Naive thymus-derived CD8-positive, alpha-beta T cell (primary cell): ENCODE data around the gene ADAMTS8. TPM values are rescaled to one million over a fixed set of nuclear protein-coding genes. Genes with fewer than 3 reads are reported as not detected.
A peak's percentile ranks its signal among the peaks of the same experiment; 100 is the strongest.
"Not testable (repeated sequence)": the region's sequence is repeated elsewhere in the genome, so short reads cannot be mapped to it uniquely, and the experiment has no call there.

Source experiments
- ATAC-seq, 2 donors: fragments of 150-1000 bp; cut with Tn5 transposase in 1 of 2; sonication (Bioruptor Pico), chemical (Tn5 transposase) in 1 of 2; 1 replicate in 1 of 2; 2 replicates in 1 of 2; pipeline ENCODE4 v1.10.0; 2021; ENCODE audit warnings: mild to moderate bottlenecking in 2 of 2, moderate library complexity in 2 of 2
- POLR2A ChIA-PET: fragments of 350-600 bp; sonication (Branson Sonifier 250); formaldehyde crosslinking; loops from one replicate; lab custom pipeline; 2021; ENCODE audit warnings: antibody characterized with exemption; lab: Charles Lee
- DNase-seq, 10 donors: peaks; one replicate each; pipeline versions ENCODE4 v3.0.0 to v3.0.0-alpha.2; 2020 to 2022
- H3K27ac Mint-ChIP-seq, 10 donors: one replicate each; pipeline ENCODE4 v1.8.0; 2020 to 2022; ENCODE audit warnings: mild to moderate bottlenecking in 10 of 10, mixed read lengths in 10 of 10, moderate library complexity in 4 of 10, inconsistent platforms in 1 of 10
- H3K27me3 Mint-ChIP-seq, 5 donors: one replicate each; pipeline ENCODE4 v1.8.0; 2021 to 2022; ENCODE audit warnings: mixed read lengths in 5 of 5
- H3K36me3 Mint-ChIP-seq, 3 donors: one replicate each; pipeline ENCODE4 v1.8.0; 2020 to 2022; ENCODE audit warnings: mixed read lengths in 3 of 3, mild to moderate bottlenecking in 2 of 3, inconsistent platforms in 1 of 3
- H3K4me1 Mint-ChIP-seq, 4 donors: one replicate each; pipeline ENCODE4 v1.8.0; 2021 to 2022; ENCODE audit warnings: mixed read lengths in 4 of 4
- H3K4me3 Mint-ChIP-seq, 10 donors: one replicate each; pipeline ENCODE4 v1.8.0; 2020 to 2022; ENCODE audit warnings: mild to moderate bottlenecking in 10 of 10, mixed read lengths in 10 of 10, moderate library complexity in 6 of 10, inconsistent platforms in 1 of 10
- H3K9me3 Mint-ChIP-seq, 9 donors: one replicate each; pipeline ENCODE4 v1.8.0; 2020 to 2022; ENCODE audit warnings: mixed read lengths in 9 of 9, mild to moderate bottlenecking in 3 of 9, inconsistent platforms in 1 of 9, moderate library complexity in 1 of 9
- polyA plus RNA-seq, 3 donors: library from polyadenylated mRNA; unstranded; fragments of 300-500 nt; fragmentation: Illumina TruSeq; gene quantifications; one replicate each; pipeline ENCODE4 v1.2.3, GENCODE V29; 2021
- total RNA-seq, 8 experiments: library from RNA in 2 of 8; stranded (reverse) in 2 of 8; gene quantifications; one replicate each; pipeline ENCODE4 v1.2.3 and lab custom pipeline; 2021 to 2026

The ADAMTS8 gene
- total and polyA plus RNA-seq, 5 experiments from 2014 or later, result not detected

GRCh38 chr11:130439876-130440275 is 11.5 kb upstream of the ADAMTS8 start:
- DNase-seq, result no peak
- POLR2A ChIA-PET, result no interaction called here
- peak overlapping the region in 1 of 10 donors; percentile 16 for H3K27ac Mint-ChIP-seq
- peaks cover 0 to 10% (median 6%) of the 10 kb centered on the region in 5 donors for H3K27me3 Mint-ChIP-seq
- no peak for ATAC-seq
- H3K36me3 Mint-ChIP-seq, result no peaks in the 10 kb centered on the region
- peaks cover 11 to 19% (median 14%) of the 10 kb centered on the region in 4 donors for H3K4me1 Mint-ChIP-seq
- H3K9me3 Mint-ChIP-seq, result no peaks in the 10 kb centered on the region
- no peak overlapping the region for H3K4me3 Mint-ChIP-seq

- Mint-ChIP-seq H3K9me3 (no peaks in the 10 kb centered on the region), H3K27ac (peak overlapping the region in 3 of 10 donors; percentile 11 to 45 (median 29)), H3K4me1 (peaks cover 11 to 19% (median 14%) of the 10 kb centered on the region in 4 donors), H3K36me3 (no peaks in the 10 kb centered on the region), H3K4me3 (peak overlapping the region in 6 of 10 donors; percentile 2 to 42 (median 14)), H3K27me3 (peaks cover 0 to 7% (median 2%) of the 10 kb centered on the region in 5 donors)
- no peak for ATAC-seq
- peak in 1 of 10 donors; percentile 6 for DNase-seq
- POLR2A ChIA-PET, result no interaction called here
Measured at GRCh38 chr11:130439160-130439519, 10.7 kb upstream of the ADAMTS8 start.

GRCh38 chr11:130438401-130439159 is 10.2 kb upstream of the ADAMTS8 start:
- H3K9me3 Mint-ChIP-seq, result not testable (repeated sequence)

GRCh38 chr11:130437848-130438247 is 9.4 kb upstream of the ADAMTS8 start:
- POLR2A ChIA-PET, result no interaction called here
- ATAC-seq, result no peak

More at GRCh38 chr11:130438401-130439159, 10.2 kb upstream of the ADAMTS8 start:
- ATAC-seq, DNase-seq, H3K36me3 Mint-ChIP-seq, POLR2A ChIA-PET, H3K27me3 Mint-ChIP-seq: not testable (repeated sequence)
- H3K27ac Mint-ChIP-seq, result peak overlapping the region in 2 of 10 donors; percentile 11 to 29
- H3K4me1 Mint-ChIP-seq, result peaks cover 11 to 19% (median 14%) of the 10 kb centered on the region in 4 donors
- H3K4me3 Mint-ChIP-seq, result peak overlapping the region in 4 of 10 donors; percentile 4 to 42 (median 28)

GRCh38 chr11:130436171-130436570 is 7.8 kb upstream of the ADAMTS8 start:
- H3K4me1 Mint-ChIP-seq, result peaks cover 11 to 20% (median 14%) of the 10 kb centered on the region in 4 donors

More at GRCh38 chr11:130437848-130438247, 9.4 kb upstream of the ADAMTS8 start:
- Mint-ChIP-seq H3K36me3 (no peaks in the 10 kb centered on the region), H3K27ac (peak overlapping the region in 3 of 10 donors; percentile 8 to 78 (median 42)), H3K4me3 (no peak overlapping the region), H3K4me1 (peaks cover 11 to 19% (median 14%) of the 10 kb centered on the region in 4 donors), H3K27me3 (peaks cover 0 to 9% (median 2%) of the 10 kb centered on the region in 5 donors), H3K9me3 (no peaks in the 10 kb centered on the region)
- no peak for DNase-seq

GRCh38 chr11:130435671-130436070 is 7.3 kb upstream of the ADAMTS8 start:
- Mint-ChIP-seq H3K27ac (no peak overlapping the region), H3K4me1 (peaks cover 11 to 21% (median 14%) of the 10 kb centered on the region in 4 donors), H3K36me3 (no peaks in the 10 kb centered on the region), H3K9me3 (no peaks in the 10 kb centered on the region), H3K27me3 (peaks cover 2 to 11% (median 10%) of the 10 kb centered on the region in 5 donors), H3K4me3 (peak overlapping the region in 5 of 10 donors; percentile 15 to 72 (median 25))
- ATAC-seq (no peak), DNase-seq (no peak)
- POLR2A ChIA-PET, result no interaction called here

More at GRCh38 chr11:130436171-130436570, 7.8 kb upstream of the ADAMTS8 start:
- H3K36me3 Mint-ChIP-seq, result no peaks in the 10 kb centered on the region
- POLR2A ChIA-PET, result no interaction called here
- peaks cover 1 to 10% (median 5%) of the 10 kb centered on the region in 5 donors for H3K27me3 Mint-ChIP-seq
- no peak for DNase-seq
- no peak for ATAC-seq
- no peak overlapping the region for H3K4me3 Mint-ChIP-seq
- H3K9me3 Mint-ChIP-seq, result no peaks in the 10 kb centered on the region
- no peak overlapping the region for H3K27ac Mint-ChIP-seq

- Mint-ChIP-seq H3K27ac (no peak overlapping the region), H3K4me3 (no peak overlapping the region), H3K27me3 (peaks cover 2 to 20% (median 16%) of the 10 kb centered on the region in 5 donors), H3K36me3 (no peaks in the 10 kb centered on the region), H3K9me3 (no peaks in the 10 kb centered on the region), H3K4me1 (peaks cover 11 to 16% (median 12%) of the 10 kb centered on the region in 4 donors)
- peak; percentile 87 to 92 for ATAC-seq
- POLR2A ChIA-PET, result no interaction called here
- peak; percentile 38 to 80 (median 62) for DNase-seq
Measured at GRCh38 chr11:130434521-130435223, 6.3 kb upstream of the ADAMTS8 start.

- Mint-ChIP-seq H3K27ac (no peak overlapping the region), H3K4me1 (peaks cover under 1 to 16% (median 10%) of the 10 kb centered on the region in 4 donors), H3K27me3 (peaks cover 12 to 33% (median 29%) of the 10 kb centered on the region in 5 donors), H3K9me3 (no peaks in the 10 kb centered on the region), H3K4me3 (no peak overlapping the region), H3K36me3 (no peaks in the 10 kb centered on the region)
- no peak for ATAC-seq
- DNase-seq, result no peak
- POLR2A ChIA-PET, result no interaction called here
Measured at GRCh38 chr11:130433357-130433756, 4.9 kb upstream of the ADAMTS8 start.

- Mint-ChIP-seq H3K9me3 (no peaks in the 10 kb centered on the region), H3K4me3 (no peak overlapping the region), H3K27ac (no peak overlapping the region), H3K27me3 (peaks cover 17 to 41% (median 34%) of the 10 kb centered on the region in 5 donors), H3K4me1 (peaks cover 4 to 15% (median 14%) of the 10 kb centered on the region in 4 donors), H3K36me3 (no peaks in the 10 kb centered on the region)
- ATAC-seq (no peak), DNase-seq (no peak)
- POLR2A ChIA-PET, result no interaction called here
Measured at GRCh38 chr11:130431801-130432200, 3.4 kb upstream of the ADAMTS8 start.

GRCh38 chr11:130431331-130431773 is 2.9 kb upstream of the ADAMTS8 start:
- Mint-ChIP-seq H3K27ac (no peak overlapping the region), H3K4me3 (no peak overlapping the region), H3K9me3 (no peaks in the 10 kb centered on the region), H3K27me3 (peaks cover 21 to 46% (median 38%) of the 10 kb centered on the region in 5 donors), H3K4me1 (peaks cover 4 to 16% (median 14%) of the 10 kb centered on the region in 4 donors), H3K36me3 (no peaks in the 10 kb centered on the region)
- peak; percentile 37 to 74 (median 50) for DNase-seq
- ATAC-seq, result peak; percentile 51 to 53
- POLR2A ChIA-PET, result no interaction called here

GRCh38 chr11:130429983-130430382 is 1.6 kb upstream of the ADAMTS8 start:
- H3K27ac Mint-ChIP-seq, result no peak overlapping the region
- H3K9me3 Mint-ChIP-seq, result no peaks in the 10 kb centered on the region
- ATAC-seq (no peak), DNase-seq (no peak)
- no peak overlapping the region for H3K4me3 Mint-ChIP-seq
- H3K27me3 Mint-ChIP-seq, result peaks cover 25 to 58% (median 44%) of the 10 kb centered on the region in 5 donors
- H3K36me3 Mint-ChIP-seq, result no peaks in the 10 kb centered on the region
- POLR2A ChIA-PET, result no interaction called here
- H3K4me1 Mint-ChIP-seq, result peaks cover 4 to 16% (median 14%) of the 10 kb centered on the region in 4 donors

GRCh38 chr11:130429120-130429681 is 792 bp upstream of the ADAMTS8 start:
- H3K27me3 Mint-ChIP-seq, result peaks cover 27 to 66% (median 52%) of the 10 kb centered on the region in 5 donors
- no peak for ATAC-seq
- no peaks in the 10 kb centered on the region for H3K9me3 Mint-ChIP-seq
- no peaks in the 10 kb centered on the region for H3K36me3 Mint-ChIP-seq
- peaks cover 4 to 16% (median 14%) of the 10 kb centered on the region in 4 donors for H3K4me1 Mint-ChIP-seq
- no peak overlapping the region for H3K27ac Mint-ChIP-seq
- POLR2A ChIA-PET, result no interaction called here
- peak overlapping the region in 8 of 10 donors; percentile 19 to 71 (median 44) for H3K4me3 Mint-ChIP-seq
- DNase-seq, result no peak
